ENCODE measurements around the gene TAP2. TPM values are rescaled to one million over a fixed set of nuclear protein-coding genes. Genes with fewer than 3 reads are reported as not detected.
A peak's percentile ranks its signal among the peaks of the same experiment; 100 is the strongest.

The TAP2 gene
- total RNA-seq, 1 experiment from 2014 or later: 180 TPM

- Mint-ChIP-seq H3K4me3 (ENCODE audit: low read depth, unreplicated experiment) (no peak overlapping the region), H3K27me3 (ENCODE audit: unreplicated experiment) (no peaks in the 10 kb centered on the region), H3K36me3 (ENCODE audit: insufficient read depth, unreplicated experiment) (peaks cover 55% of the 10 kb centered on the region), H3K27ac (ENCODE audit: unreplicated experiment) (no peak overlapping the region), H3K9me3 (ENCODE audit: low read depth, unreplicated experiment) (no peaks in the 10 kb centered on the region), H3K4me1 (ENCODE audit: low read depth, unreplicated experiment) (peaks cover 26% of the 10 kb centered on the region)
- DNase-seq: no peak
- intact Hi-C loops (cut with micrococcal nuclease; ENCODE audit: unreplicated experiment): no loop called here
- CTCF ChIA-PET: interaction anchor here (0.5 to 3.1 kb wide), 6 partner anchors 9 to 234 kb away, joined by 3 to 25 read pairs (median 8); partner anchors contain the start of genes PSMB9 and TAP1
- TF ChIP-seq CTCF (IDR thresholded peaks at IDR 0.05; ENCODE audit: unreplicated experiment): no peak
- BruUV-seq (replicated peaks): no TSS peak
These were observed 6.9 kb upstream of the TAP2 start for GRCh38 chr6:32845384-32845884.

GRCh38 chr6:32844839-32845383 is 6.4 kb upstream of the TAP2 start:
- Mint-ChIP-seq H3K9me3 (ENCODE audit: low read depth, unreplicated experiment) (no peaks in the 10 kb centered on the region), H3K27ac (ENCODE audit: unreplicated experiment) (peak overlapping the region; percentile 84), H3K27me3 (ENCODE audit: unreplicated experiment) (no peaks in the 10 kb centered on the region), H3K4me3 (ENCODE audit: low read depth, unreplicated experiment) (peak overlapping the region; percentile 96), H3K36me3 (ENCODE audit: insufficient read depth, unreplicated experiment) (peaks cover 55% of the 10 kb centered on the region), H3K4me1 (ENCODE audit: low read depth, unreplicated experiment) (peaks cover 26% of the 10 kb centered on the region)
- intact Hi-C loops (cut with micrococcal nuclease; ENCODE audit: unreplicated experiment): no loop called here
- BruUV-seq (replicated peaks): no TSS peak
- CTCF ChIA-PET: interaction anchor here (0.6 to 3.1 kb wide), 5 partner anchors 9 to 473 kb away, joined by 4 to 25 read pairs (median 9); partner anchors contain the start of genes PSMB9, TAP1 and ZBTB22
- no peak for DNase-seq
- TF ChIP-seq CTCF (IDR thresholded peaks at IDR 0.05; ENCODE audit: unreplicated experiment): no peak

GRCh38 chr6:32843979-32844838 is 5.7 kb upstream of the TAP2 start, which contains the start of gene PSMB8:
Gene PSMB8 (minus strand): TSS chr6:32844047. CDS start chr6:32843996, 51 bp downstream.
- Mint-ChIP-seq H3K27me3 (ENCODE audit: unreplicated experiment) (no peaks in the 10 kb centered on the region), H3K4me1 (ENCODE audit: low read depth, unreplicated experiment) (peaks cover 26% of the 10 kb centered on the region), H3K9me3 (ENCODE audit: low read depth, unreplicated experiment) (no peaks in the 10 kb centered on the region), H3K4me3 (ENCODE audit: low read depth, unreplicated experiment) (peak within 1 kb of the TSS; percentile 96), H3K27ac (ENCODE audit: unreplicated experiment) (peak within 1 kb of the TSS; percentile 84), H3K36me3 (ENCODE audit: insufficient read depth, unreplicated experiment) (peaks cover 55% of the 10 kb centered on the region)
- TSS peak; percentile 49 for BruUV-seq (replicated peaks)
- CTCF ChIA-PET: interaction anchor here (0.6 to 3.1 kb wide), 5 partner anchors 10 to 474 kb away, joined by 4 to 25 read pairs (median 9); partner anchors contain the start of genes PSMB9, TAP1 and ZBTB22
- TF ChIP-seq CTCF (IDR thresholded peaks at IDR 0.05; ENCODE audit: unreplicated experiment): no peak
- peak; percentile 99 for DNase-seq
- intact Hi-C loops (cut with micrococcal nuclease; ENCODE audit: unreplicated experiment): no loop called here

- Mint-ChIP-seq H3K27ac (ENCODE audit: unreplicated experiment) (peak overlapping the region; percentile 84), H3K27me3 (ENCODE audit: unreplicated experiment) (no peaks in the 10 kb centered on the region), H3K9me3 (ENCODE audit: low read depth, unreplicated experiment) (no peaks in the 10 kb centered on the region), H3K4me3 (ENCODE audit: low read depth, unreplicated experiment) (peak overlapping the region; percentile 96), H3K36me3 (ENCODE audit: insufficient read depth, unreplicated experiment) (peaks cover 52% of the 10 kb centered on the region), H3K4me1 (ENCODE audit: low read depth, unreplicated experiment) (peaks cover 26% of the 10 kb centered on the region)
- intact Hi-C loops (cut with micrococcal nuclease; ENCODE audit: unreplicated experiment): no loop called here
- TF ChIP-seq CTCF (IDR thresholded peaks at IDR 0.05; ENCODE audit: unreplicated experiment): no peak
- CTCF ChIA-PET: interaction anchor here (1.6 to 3.1 kb wide), 4 partner anchors 10 to 25 kb away, joined by 5 to 25 read pairs (median 8); partner anchors contain the start of genes PSMB9 and TAP1
- peak; percentile 24 for DNase-seq
- no TSS peak for BruUV-seq (replicated peaks)
These were observed 4.9 kb upstream of the TAP2 start for GRCh38 chr6:32843331-32843978.

Measured in Calu3 (cell line).